GM18498 (cell line): Measurements from ENCODE around the gene GLRX.

Source experiments
- ATAC-seq: cut with Tn5 transposase; IDR thresholded peaks from one replicate; pipeline ENCODE4 v1.9.1; 2021; ENCODE audit warnings: mild to moderate bottlenecking, moderate library complexity; ENCODE audit not compliant: unreplicated experiment

Gene GLRX

DNA sequence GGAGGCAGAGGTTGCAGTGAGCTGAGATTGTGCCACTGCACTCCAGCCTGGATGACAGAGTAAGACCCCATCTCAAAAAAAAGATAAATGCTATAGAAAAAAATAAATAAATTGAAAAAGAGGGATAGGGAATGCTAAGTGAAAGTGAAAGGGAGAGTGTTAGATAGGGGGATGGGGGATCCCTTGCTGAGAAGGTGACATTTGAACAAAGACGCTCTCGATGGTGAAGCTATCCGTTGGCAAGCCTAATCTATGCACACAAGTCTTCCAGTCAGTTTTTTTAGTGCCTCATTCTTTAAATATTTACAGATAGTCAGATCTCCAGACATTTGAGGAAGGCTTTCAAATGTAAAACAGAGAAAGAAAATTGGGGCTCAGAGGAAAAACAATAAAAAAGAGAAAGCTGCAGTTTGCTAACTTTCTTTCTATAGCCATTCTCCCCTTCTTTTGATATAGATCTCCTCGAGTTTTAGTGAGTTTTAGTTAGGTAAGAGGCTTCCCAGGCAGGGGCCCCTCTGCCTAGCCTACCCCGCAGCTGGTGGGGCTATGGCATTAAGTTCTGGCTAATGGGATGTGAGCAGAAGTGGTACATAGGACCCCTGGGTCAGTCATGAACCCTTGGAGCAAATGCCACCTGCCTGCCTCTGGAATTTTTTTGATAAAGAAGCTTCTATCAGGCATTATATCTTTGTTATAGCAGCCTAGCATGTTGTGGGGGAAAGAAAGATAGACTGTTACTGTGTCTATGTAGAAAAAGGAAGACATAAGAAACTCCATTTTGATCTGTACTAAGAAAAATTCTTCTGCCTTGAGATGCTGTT, 12.0 kb downstream of the GLRX start:
- no peak for ATAC-seq

DNA sequence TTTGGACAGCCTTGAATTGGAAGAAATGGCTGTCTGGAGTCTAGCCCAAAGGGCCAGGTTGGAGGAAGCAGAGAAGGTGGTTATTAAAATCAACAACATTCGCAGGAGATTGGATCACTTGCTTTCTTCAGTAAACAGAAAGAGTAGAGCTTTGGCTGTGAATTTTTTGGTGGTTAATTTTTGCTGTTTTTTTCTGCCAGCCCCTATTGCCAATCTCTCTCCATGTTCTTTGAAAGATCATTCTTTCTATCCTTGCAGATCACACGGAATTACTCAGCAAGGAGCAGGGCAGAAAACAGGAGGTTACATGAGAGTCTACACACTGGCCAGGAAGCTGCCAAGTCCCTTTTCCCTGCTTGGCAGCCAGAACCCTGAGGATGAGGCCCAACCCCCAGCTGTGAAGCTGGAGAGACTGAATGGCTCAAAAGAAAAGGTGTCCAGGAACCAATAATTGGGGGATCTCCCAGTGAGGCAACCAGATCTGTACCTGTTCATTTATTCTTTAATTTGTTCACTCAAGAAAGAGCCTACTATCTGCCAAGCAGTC, 13.0 kb downstream of the GLRX start:
- ATAC-seq = no peak

DNA sequence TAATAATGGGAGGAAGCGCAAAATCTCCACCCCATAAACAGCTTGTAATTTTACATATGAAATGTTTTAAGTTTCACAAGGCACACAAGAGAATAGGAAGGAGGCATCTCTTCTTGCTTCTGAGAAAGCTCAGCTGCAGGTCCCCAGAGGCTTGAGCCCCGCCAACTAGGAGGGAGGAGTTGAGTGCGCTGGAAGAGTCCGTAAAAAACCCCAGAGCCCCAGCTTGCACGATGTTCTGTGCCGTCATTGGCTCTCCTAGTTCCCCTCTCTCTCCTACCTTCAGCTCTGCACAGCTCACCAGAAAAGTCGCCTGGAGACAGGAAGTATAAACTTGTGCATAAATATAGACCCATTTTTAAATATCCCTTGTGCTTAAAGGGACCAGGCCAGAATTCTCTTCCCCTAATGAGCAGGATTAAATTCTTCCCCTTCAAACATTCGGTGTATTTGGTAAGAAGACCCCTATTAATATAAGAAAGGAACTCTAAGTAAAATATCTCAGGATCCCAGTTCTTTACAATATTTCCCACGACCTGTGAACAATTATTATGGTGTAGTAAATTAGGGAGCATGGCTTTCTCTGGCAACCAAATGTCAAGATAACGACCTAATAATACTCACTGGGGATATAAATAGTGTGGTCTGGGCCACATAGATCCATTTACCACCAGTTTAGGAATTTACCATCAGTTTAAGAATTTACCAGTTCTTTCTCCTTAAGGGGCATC, 13.7 kb downstream of the GLRX start:
- ATAC-seq = peak; percentile 99

GRCh38 chr5:95808013-95808685, 14.4 kb downstream of the GLRX start:
- peak; percentile 5 for ATAC-seq

GRCh38 chr5:95806687-95807086, 15.8 kb downstream of the GLRX start:
- no peak for ATAC-seq

GRCh38 chr5:95804736-95805539, 17.6 kb downstream of the GLRX start:
- ATAC-seq = no peak

DNA sequence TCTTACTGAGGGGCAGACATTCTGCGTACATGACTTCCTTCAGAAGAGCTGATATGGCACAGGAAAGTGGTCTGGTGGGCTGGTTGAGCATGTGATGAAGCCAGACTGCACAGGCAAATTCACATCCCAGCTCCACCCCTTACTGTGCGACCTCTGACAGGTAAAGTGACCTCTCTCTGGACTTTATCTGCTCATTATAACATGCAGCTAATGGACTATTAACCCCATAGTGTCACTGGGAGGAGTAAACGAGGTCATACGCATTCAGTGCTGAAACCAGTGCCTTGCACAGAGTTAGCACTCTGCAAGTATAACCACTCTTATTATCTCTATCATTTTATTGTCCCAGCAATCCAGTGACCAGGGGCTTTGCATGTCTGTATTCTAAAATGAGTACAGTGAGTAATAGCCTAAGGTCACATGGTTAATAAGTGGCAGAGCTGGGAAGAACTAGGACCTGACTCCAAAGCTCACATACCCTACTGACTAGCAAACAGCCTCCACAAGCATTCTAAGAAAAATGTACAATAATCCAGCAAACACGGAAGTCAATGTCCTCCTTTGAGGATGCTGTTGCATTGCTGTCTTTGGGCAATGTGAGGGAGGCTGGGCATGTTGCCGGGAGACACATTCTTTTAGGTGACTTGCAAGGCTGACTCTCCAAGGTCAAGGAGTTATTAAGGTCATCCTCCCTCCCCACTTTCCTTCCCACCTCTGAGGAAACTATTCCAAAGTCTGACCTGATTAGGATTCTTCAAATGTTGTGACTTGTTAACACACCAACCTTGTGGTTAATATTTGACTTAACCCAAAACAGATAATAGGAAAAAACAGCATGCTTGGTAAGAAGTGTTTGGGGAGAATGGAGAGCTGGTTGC, 19.0 kb downstream of the GLRX start:
- ATAC-seq = no peak

DNA sequence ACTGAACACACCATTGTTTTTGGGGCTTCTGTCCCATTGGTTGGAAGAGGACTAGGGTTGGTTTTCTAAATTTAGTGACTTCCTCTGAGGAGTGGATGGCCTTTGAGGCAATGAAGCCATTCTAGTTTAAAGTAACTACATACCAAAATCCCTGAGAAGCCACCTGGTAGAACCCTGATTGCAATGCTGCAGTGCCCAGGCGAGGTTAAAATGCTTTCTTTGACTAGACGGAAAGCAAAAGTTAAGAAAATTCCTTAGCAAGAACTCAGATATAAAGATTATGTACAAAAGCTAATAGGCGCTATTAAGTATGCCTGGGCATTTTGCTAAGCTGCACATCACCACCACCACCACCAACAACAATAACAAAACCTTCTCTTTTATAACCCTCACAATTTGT, 20.6 kb downstream of the GLRX start:
- ATAC-seq = no peak

GRCh38 chr5:95801532-95801931, 21.0 kb downstream of the GLRX start:
- no peak for ATAC-seq

DNA sequence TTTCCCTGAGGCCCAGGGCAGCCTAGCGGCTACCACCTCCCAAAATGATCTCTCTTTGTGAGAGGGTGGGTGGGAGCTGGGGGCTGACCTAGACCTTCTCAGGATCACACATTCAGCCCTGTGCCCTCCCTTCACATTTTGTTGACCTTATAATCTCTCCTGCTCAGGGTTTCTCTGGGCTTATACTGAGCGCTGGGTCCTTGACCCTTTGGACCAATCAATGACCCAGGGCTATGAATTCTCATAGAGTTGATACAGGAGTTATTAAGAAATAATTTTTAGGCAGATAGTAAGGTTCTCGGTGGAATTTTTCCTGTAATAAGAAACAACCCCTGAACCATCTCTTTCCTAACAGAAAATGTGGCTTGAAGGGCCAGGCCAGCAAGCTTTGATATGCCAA, 22.0 kb downstream of the GLRX start:
- no peak for ATAC-seq

DNA sequence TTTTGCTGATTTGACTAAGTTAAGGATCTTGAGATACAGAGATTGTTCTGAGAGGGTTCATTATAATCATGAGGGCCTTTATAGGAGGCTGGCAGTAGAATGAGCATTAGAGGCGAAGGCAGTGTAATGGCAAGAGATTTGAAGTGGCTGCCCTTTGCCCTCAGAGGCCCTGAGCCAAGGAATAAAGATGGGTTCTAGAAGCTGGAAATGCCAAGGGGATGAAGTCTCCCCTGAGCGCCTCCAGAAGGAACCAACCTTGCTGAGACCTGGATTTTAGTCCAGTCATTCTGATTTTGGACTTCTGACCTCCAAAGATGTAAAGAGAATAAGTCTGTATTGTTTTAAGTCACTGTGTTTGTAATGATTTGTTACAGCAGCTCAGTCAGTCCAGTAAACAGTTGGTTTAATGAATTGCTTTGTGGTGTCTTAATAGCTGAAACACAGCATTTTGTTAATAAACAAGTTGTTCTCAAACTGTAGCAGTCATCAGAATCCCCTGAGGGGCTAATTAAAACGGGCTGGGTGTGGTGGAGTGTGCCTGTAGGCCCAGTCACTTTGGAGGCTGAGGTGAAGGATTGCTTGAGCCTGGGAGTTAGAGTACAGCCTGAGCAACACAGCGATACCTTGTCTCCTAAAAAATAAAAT, 23.2 kb downstream of the GLRX start:
- ATAC-seq = no peak

DNA sequence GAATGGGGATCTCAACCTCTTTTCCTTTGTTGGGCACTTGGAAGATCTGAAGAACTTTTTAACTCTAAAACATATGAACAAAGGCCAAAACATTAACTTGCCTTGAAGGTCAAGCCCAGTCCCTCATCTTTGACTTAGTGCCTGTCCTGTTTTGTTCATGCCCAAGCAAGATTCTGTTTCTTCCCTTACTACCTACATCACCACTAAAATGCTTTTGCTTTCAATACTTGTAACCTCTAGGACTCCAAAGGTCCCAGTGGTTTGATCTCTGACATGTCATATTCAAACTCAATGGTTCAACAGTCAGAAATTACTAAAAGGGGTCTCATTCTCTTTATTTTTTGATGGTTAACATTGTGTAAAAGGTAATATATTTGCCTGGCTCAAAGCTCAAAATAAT, 24.0 kb downstream of the GLRX start:
- no peak for ATAC-seq

- ATAC-seq = no peak
Observed at GRCh38 chr5:95798048-95798447, 24.5 kb downstream of the GLRX start.

DNA sequence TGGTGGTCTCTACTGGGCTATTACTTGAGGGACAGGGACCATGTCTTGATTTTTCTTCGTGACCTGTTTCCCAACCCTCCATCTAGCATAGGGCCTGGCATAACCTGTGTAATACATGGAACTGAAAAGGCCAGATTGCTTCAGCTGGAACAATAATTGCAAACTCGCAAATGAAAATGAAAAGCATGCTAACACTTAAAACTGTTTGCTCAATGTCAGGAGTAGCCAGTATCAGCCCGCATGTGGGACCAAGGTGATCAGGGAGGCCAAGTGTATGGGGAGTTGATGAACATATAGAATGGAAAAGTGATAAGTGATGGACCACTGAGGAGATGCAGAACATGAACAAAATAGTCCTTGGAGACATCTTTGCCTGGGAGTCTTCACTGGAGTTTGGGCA, 25.2 kb downstream of the GLRX start:
- ATAC-seq = no peak

- no peak for ATAC-seq
Observed at GRCh38 chr5:95794070-95794516, 28.4 kb downstream of the GLRX start.

DNA sequence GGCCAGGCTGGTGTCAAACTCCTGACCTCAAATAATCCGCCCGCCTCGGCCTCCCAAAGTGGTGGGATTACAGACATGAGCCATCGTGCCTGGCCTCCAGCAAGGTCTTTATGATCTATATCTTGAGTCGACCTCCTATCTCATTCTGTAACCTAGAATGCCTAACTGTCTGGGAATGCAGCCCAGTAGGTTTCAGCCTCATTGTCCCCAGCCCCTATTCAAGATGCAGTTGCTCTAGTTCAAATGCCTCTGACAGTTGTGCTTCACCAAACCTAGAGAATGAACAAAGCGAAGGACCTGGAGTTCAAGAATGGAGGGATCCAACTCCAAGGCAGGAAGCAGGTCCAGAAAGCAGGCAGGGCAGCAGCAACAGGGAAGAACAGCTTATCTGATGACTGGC, 30.8 kb downstream of the GLRX start:
- no peak for ATAC-seq

- ATAC-seq = no peak
Observed at GRCh38 chr5:95788493-95788892, 34.0 kb downstream of the GLRX start.

- no peak for ATAC-seq
Observed at GRCh38 chr5:95786821-95787418, 35.6 kb downstream of the GLRX start.
